ENCODE measurements around the gene SCNN1A. TPM values are rescaled to one million over a fixed set of nuclear protein-coding genes. Genes with fewer than 3 reads are reported as not detected.
A peak's percentile ranks its signal among the peaks of the same experiment; 100 is the strongest.

SCNN1A gene
- total and polyA plus RNA-seq, 9 donors: 1.2 to 141 (median 10.8) TPM

- WGBS, 3 donors: 23 to 37% (median 25%) methylated on average over 19 of the region's 19 CpGs
- H3K27ac ChIP-seq: no peak overlapping the region
- no peaks in the 10 kb centered on the region for H3K27me3 ChIP-seq
- no peak overlapping the region for H3K4me3 ChIP-seq
- H3K9me3 ChIP-seq: no peaks in the 10 kb centered on the region
- TF ChIP-seq POLR2A (IDR thresholded peaks at IDR 0.05): no peak
- no peak for TF ChIP-seq CTCF (IDR thresholded peaks at IDR 0.05)
- no peak for TF ChIP-seq EP300 (IDR thresholded peaks at IDR 0.05)
- H3K4me1 ChIP-seq (ENCODE audit: insufficient read depth): peaks cover 13% of the 10 kb centered on the region
- H3K36me3 ChIP-seq: no peaks in the 10 kb centered on the region
- DNase-seq: peak in 1 of 5 donors; percentile 28
- intact Hi-C loops (cut with DNase I): loop anchor here in 2 of 4 donors (10.0 kb wide), 2 partner anchors 141 to 211 kb away; partner anchors contain the start of gene GAPDH (in 1 of the 2)
These were observed 51.2 kb downstream of the SCNN1A start for GRCh38 chr12:6323995-6324711.

- no peak for TF ChIP-seq POLR2A (IDR thresholded peaks at IDR 0.05)
- TF ChIP-seq CTCF (IDR thresholded peaks at IDR 0.05): peak in 1 of 3 donors; percentile 54
- peak in 1 of 5 donors; percentile 61 for DNase-seq
- WGBS, 3 donors: 4 to 6% (median 6%) methylated on average over 14 of the region's 14 CpGs
- intact Hi-C loops (cut with DNase I): loop anchor here in 2 of 4 donors (10.0 kb wide), 2 partner anchors 141 to 211 kb away; partner anchors contain the start of gene GAPDH (in 1 of the 2)
- H3K27ac ChIP-seq: no peak overlapping the region
- H3K36me3 ChIP-seq: no peaks in the 10 kb centered on the region
- no peak overlapping the region for H3K4me3 ChIP-seq
- no peaks in the 10 kb centered on the region for H3K27me3 ChIP-seq
- peaks cover 13% of the 10 kb centered on the region for H3K4me1 ChIP-seq (ENCODE audit: insufficient read depth)
- H3K9me3 ChIP-seq: no peaks in the 10 kb centered on the region
These were observed 51.9 kb downstream of the SCNN1A start for GRCh38 chr12:6323340-6323994.

DNA sequence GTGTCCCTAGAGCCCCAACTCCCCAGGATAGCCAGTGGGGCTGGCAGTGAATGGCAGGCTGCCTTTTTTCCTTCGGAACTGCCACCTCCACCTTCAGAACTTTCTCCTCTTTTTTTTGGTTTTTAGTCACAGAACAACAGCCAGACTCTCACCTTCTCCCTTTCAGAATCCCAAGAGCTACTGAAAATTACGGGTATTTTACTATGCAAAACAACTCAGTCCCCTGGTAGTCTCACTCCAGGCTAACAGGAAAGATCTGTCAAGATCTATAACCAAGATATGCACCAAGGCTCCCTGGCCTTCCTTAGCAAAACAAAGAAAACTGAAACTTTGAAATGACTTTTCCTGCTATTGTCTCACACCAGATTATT lies 52.4 kb downstream of the SCNN1A start:
- WGBS, 3 donors: 37 to 45% (median 38%) methylated on average over 2 of the region's 2 CpGs
- Histone ChIP-seq H3K4me1 (ENCODE audit: insufficient read depth) (peaks cover 13% of the 10 kb centered on the region), H3K9me3 (no peaks in the 10 kb centered on the region), H3K27ac (no peak overlapping the region), H3K36me3 (no peaks in the 10 kb centered on the region), H3K4me3 (no peak overlapping the region), H3K27me3 (no peaks in the 10 kb centered on the region)
- DNase-seq: peak in 1 of 5 donors; percentile 16
- intact Hi-C loops (cut with DNase I): loop anchor here in 2 of 4 donors (10.0 kb wide), 2 partner anchors 142 to 212 kb away; partner anchors contain the start of gene GAPDH (in 1 of the 2)
- TF ChIP-seq EP300 (IDR thresholded peaks at IDR 0.05): no peak
- TF ChIP-seq CTCF (IDR thresholded peaks at IDR 0.05): no peak

- Histone ChIP-seq H3K4me1 (ENCODE audit: insufficient read depth) (peaks cover 13% of the 10 kb centered on the region), H3K36me3 (no peaks in the 10 kb centered on the region), H3K9me3 (no peaks in the 10 kb centered on the region), H3K27ac (no peak overlapping the region), H3K27me3 (no peaks in the 10 kb centered on the region), H3K4me3 (no peak overlapping the region)
- peak in 1 of 5 donors; percentile 16 for DNase-seq
- 86 to 88% (median 87%) methylated on average over 4 of the region's 4 CpGs for WGBS, 3 donors
- intact Hi-C loops (cut with DNase I): loop anchor here in 2 of 4 donors (10.0 kb wide), 2 partner anchors 142 to 212 kb away; partner anchors contain the start of gene GAPDH (in 1 of the 2)
- TF ChIP-seq EP300 (IDR thresholded peaks at IDR 0.05): no peak
- no peak for TF ChIP-seq POLR2A (IDR thresholded peaks at IDR 0.05)
- no peak for TF ChIP-seq CTCF (IDR thresholded peaks at IDR 0.05)
These were observed 53.0 kb downstream of the SCNN1A start for GRCh38 chr12:6322352-6322751.

Data from ovary (tissue), 9 donors.